GM15510 (cell line): ENCODE results near the gene TM4SF4.

ENCODE experiments used
- POLR2A ChIP-seq: IDR thresholded peaks from 3 replicates; pipeline ENCODE4 v1.6.1; 2011; ENCODE audit warnings: borderline replicate concordance; ENCODE audit not compliant: insufficient read length; ENCODE audit errors: extremely low read depth

The TM4SF4 gene

DNA sequence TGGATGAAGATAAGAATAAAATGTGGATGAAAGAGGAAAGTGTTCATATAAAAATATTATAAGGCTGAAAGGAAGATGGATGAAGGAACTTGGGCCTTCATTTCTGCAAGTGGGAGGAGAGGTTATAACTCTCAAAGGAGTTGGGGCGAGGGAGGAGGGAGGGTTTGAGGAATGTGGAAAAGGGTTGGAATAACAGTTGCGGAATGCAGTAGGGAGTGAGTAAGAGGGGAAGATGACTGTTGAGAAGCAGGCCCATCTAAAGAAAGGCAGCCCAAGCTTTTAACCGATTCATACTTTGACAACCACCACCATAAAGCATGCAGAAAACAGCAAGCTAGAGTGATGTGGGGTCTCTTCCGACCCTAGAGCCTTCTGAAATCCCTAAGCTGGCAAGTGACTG lies 8.3 kb upstream of the TM4SF4 start:
- TF ChIP-seq POLR2A = no peak

DNA sequence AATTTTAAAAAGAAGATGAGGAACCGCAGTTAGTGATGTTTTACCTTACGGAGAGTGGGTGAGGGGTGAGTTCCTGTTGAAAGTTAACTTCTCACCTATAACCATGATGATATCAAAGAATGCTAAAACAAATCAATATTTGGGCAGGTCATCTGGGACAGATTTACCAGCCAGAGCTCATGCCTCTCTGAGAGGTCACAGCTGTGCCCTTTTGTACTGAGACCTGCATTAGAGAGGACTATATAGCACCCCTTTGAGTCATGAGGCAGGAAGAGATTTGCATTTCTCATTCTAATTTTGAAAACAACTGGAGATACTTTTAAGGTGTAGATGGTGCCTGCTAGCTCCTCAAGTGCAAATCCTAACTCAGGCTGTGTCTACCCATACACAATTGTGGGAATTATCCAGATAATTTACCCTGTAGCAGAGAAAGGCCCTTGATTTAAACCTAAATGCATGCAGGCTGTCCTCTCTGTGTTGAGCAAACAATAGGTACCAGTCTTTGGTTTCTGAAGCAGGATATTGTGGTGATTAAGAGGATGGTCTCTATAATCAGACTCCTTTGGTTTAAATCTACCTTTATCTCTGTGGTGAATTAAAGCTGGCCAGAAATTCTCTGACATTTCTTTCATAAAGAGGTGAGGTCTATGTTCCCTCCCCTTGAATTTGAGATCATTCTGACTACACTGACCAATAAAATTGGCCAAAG lies 5.8 kb upstream of the TM4SF4 start:
- TF ChIP-seq POLR2A = no peak

DNA sequence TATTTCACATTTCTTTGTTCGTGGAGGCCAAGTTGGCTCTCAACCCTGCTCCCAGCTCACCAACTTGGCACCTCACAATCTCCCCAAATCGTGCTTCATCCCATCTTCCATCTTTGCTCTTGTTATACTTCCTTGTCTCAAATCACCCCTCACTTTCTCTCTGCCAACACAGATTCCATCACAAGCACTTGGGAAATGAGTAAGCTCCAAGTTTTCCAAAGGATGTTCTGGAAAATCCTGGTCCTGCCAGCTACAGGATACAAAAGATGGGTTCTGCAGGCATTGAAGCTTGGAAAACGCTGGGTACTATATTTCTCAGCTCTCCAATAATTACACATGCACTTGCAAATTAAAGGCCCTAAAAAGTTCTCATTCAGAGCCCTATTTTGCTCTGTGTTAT lies 4.1 kb upstream of the TM4SF4 start:
- no peak for TF ChIP-seq POLR2A

DNA sequence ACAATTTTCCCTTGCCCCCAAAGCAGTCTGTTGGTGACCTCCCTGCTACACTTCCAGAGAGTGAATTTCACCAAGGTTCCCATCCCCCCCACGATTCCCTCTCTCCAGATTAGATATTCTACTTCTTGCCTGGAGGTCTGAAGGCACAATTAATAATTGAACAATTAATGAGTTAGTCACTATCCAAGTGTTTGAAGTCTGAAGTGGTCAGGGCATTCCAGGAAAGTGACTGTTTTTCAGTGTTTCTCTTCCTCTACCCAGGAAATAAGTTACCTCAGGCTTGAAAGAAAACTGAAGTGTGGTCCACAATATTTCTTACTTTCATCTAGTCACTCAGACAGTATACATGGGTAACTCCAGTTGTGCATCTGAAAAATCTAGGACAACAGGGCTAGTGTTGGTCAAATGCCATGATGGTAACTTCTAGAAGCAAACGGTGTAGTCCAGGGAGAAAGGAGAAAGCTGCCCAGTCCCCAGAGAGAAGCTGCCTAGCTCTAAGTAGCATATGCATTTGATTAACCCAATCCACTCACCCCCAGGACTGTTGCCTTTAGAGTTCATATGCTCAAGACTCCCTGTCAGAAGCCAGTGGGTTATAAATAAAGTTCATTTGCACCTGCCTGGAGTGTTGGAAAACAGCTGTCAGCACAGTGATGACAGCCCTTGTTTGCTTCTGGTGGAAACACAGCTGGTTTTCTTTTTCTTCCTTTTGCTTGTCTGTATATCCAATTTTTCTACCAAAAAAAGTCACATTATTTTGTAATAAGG lies 2.3 kb upstream of the TM4SF4 start:
- no peak for TF ChIP-seq POLR2A

DNA sequence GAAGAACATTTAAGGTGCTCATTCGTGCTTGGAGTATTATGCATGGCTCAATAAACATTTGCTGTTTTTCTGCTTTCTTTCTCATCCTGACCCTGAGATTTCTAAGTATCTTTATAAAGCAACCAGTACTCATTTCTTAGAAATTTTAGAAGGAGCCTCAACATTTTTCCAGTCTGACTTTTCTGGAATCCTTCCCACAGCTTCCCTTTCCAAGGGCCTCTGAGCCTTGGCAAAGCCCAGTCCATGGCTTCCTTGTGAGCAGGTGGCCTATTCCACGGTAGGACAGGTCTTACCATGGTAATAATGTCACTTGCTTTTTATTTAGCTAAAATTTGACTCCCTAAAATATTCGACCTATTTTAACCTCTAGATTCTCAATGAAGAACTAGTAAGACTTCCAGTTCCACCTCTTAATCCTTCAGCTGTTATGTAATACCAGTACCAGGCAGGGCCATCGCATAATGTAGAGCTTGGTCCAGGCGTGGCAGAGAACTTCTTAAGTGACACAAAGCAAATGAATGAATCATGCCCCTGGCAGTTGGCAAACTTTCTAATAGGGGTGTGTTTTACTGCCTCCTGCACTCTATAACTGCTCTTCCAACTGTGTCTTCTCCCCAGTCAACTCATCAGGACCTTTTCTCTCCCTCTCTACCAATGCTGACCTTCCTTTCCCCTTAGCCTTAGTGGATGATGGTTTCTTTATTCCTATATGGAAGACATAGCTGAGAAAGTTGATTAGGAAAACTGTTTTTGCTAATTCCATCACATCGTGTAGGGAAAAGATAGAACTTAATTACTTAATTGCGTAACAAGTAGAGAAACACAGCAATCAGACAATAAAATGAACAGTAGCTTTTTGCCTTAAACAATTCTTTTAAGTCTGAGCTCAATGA lies 894 bp upstream of the TM4SF4 start:
- TF ChIP-seq POLR2A = no peak

GRCh38 chr3:149475451-149476060 lies 1.1 kb downstream of the TM4SF4 start:
- TF ChIP-seq POLR2A = no peak

- no peak for TF ChIP-seq POLR2A
Measured at GRCh38 chr3:149476225-149476624, 1.7 kb downstream of the TM4SF4 start.

- no peak for TF ChIP-seq POLR2A
Measured at GRCh38 chr3:149479621-149480325, 5.3 kb downstream of the TM4SF4 start.

- TF ChIP-seq POLR2A = no peak
Measured at GRCh38 chr3:149480326-149481017, 6.0 kb downstream of the TM4SF4 start.

DNA sequence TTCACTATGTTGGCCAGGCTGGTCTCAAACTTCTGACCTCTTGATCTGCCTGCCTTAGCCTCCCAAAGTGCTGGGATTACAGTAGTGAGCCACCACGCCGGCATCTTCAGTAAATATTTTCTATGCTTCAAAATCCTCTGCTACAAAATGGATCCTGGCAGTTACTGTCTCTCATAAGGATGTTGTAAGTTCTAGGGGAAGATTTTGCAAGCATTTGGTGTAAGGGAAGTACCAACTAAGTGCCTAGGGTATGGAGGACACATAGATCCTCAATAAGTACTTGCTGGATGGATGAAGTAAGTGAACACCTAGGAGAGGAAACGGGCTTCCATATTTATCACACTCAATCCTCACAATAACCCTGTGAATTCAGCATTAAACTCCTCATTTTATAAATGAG lies 6.6 kb downstream of the TM4SF4 start:
- no peak for TF ChIP-seq POLR2A

- TF ChIP-seq POLR2A = no peak
Measured at GRCh38 chr3:149481491-149481890, 7.0 kb downstream of the TM4SF4 start.

DNA sequence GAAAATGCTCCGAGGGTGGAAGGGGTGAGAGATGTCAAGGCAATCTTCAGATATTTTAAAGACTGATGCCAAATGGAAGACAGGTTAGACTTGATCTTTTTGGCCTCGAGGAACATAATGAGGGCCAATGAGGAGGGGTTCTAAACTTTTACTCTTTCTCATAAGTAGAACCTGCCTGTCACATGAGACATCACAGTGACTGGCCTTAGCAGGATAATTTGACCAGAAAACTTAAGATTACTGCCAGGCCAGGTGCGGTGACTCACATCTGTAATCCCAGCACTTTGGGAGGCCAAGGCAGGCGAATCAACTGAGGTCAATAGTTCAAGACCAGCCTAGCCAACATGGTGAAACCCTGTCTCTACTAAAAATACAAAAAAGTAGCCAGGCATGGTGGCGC lies 12.2 kb downstream of the TM4SF4 start:
- TF ChIP-seq POLR2A = no peak

DNA sequence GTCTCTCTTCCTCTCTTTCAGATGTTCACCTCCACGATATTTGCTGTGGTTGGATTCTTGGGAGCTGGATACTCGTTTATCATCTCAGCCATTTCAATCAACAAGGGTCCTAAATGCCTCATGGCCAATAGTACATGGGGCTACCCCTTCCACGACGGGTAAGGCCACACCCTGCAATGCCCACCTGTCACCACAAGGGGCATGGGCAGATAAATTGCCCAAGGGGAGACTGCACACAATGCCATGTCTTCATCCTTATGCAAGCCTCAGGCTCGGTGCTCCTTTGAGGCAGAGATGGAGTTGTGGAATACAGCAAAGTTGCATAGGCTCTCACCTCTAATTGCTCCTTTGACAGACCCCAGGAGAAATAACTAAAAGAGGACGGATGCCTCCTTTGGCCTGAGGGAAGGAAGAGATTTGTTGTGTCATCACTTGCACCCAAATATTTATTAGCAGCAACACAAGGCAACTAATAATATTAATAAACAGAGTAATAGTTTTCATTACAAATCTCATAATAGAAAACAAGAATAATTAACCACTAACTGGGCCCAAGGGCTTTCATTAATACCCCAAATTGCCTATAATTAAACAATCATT lies 13.2 kb downstream of the TM4SF4 start:
- no peak for TF ChIP-seq POLR2A

- no peak for TF ChIP-seq POLR2A
Measured at GRCh38 chr3:149489060-149489690, 14.7 kb downstream of the TM4SF4 start.
